ENCODE measurements around the gene ANKRD13B.
A peak's percentile ranks its signal among the peaks of the same experiment; 100 is the strongest.

ANKRD13B gene

DNA sequence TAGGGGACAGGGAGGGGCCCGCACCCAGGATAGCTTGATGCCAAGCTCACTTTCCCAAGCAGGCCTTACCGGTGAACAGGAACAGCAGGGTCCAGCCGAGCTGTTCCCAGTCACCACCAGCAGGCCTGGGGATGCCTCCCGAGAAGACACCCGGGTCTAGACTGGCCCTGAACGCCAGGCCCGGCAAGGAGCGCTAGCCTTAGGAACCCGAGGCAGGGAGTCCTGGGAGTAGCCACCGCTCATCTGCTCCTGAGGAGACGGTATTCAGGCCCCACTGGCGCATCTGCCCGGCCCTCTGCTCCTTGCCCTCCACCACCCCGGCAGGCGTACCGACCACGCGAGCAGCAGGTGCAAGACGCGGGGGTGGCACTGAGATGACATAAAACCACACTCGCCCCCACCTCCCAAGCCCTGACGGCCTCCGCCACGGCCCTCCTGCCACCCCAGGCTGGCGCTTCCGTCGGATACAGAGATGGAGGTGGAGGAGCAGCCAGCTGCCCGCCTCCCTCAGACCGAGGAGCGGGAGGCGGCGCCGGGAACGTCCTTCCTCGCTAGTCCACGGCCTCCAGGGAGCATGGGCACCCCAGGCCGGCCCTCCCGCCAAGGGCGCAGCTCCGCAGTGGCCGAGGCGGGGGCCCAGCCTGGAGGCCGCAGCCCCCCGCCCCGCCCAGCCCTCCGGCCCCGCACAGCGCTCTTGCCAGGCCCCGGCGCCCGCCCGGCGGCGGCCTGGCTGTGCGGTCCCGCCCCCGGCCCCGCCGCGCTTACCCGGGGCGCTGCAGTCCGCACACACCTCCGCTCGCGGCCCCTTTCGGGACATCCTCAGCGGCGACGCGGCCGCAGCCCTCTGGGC is 4.1 kb upstream of the ANKRD13B start (continued):
- TF ChIP-seq, protein P1, sequence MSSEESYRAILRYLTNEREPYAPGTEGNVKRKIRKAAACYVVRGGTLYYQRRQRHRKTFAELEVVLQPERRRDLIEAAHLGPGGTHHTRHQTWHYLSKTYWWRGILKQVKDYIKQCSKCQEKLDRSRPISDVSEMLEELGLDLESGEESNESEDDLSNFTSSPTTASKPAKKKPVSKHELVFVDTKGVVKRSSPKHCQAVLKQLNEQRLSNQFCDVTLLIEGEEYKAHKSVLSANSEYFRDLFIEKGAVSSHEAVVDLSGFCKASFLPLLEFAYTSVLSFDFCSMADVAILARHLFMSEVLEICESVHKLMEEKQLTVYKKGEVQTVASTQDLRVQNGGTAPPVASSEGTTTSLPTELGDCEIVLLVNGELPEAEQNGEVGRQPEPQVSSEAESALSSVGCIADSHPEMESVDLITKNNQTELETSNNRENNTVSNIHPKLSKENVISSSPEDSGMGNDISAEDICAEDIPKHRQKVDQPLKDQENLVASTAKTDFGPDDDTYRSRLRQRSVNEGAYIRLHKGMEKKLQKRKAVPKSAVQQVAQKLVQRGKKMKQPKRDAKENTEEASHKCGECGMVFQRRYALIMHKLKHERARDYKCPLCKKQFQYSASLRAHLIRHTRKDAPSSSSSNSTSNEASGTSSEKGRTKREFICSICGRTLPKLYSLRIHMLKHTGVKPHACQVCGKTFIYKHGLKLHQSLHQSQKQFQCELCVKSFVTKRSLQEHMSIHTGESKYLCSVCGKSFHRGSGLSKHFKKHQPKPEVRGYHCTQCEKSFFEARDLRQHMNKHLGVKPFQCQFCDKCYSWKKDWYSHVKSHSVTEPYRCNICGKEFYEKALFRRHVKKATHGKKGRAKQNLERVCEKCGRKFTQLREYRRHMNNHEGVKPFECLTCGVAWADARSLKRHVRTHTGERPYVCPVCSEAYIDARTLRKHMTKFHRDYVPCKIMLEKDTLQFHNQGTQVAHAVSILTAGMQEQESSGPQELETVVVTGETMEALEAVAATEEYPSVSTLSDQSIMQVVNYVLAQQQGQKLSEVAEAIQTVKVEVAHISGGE (tag by site-specific recombination; conservative IDR thresholded peaks at IDR 0.05; ENCODE audit: low read depth): peak; percentile 32; the same call in 1 of the 2 replicates
- peak; percentile 19; the same call in 1 of the 2 replicates for TF ChIP-seq CTCF (tag by site-specific recombination; IDR thresholded peaks at IDR 0.05)
- no peak for TF ChIP-seq ZNF658 (tag by site-specific recombination; IDR thresholded peaks at IDR 0.05)
- no peak for TF ChIP-seq SCRT2 (tag by site-specific recombination; IDR thresholded peaks at IDR 0.05)
- no peak for TF ChIP-seq PRDM4 (tag by site-specific recombination; IDR thresholded peaks at IDR 0.05)
- no peak for TF ChIP-seq ZSCAN18 (tag by site-specific recombination; IDR thresholded peaks at IDR 0.05)
- TF ChIP-seq, protein P2, sequence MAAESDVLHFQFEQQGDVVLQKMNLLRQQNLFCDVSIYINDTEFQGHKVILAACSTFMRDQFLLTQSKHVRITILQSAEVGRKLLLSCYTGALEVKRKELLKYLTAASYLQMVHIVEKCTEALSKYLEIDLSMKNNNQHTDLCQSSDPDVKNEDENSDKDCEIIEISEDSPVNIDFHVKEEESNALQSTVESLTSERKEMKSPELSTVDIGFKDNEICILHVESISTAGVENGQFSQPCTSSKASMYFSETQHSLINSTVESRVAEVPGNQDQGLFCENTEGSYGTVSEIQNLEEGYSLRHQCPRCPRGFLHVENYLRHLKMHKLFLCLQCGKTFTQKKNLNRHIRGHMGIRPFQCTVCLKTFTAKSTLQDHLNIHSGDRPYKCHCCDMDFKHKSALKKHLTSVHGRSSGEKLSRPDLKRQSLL (tag by site-specific recombination; IDR thresholded peaks at IDR 0.05): no peak
- TF ChIP-seq ZNF624 (tag by site-specific recombination; IDR thresholded peaks at IDR 0.05): no peak
- no peak for TF ChIP-seq IKZF3 (tag by site-specific recombination; IDR thresholded peaks at IDR 0.05)
- TF ChIP-seq ZNF555 (tag by site-specific recombination; conservative IDR thresholded peaks at IDR 0.05): no peak
- TF ChIP-seq ZFP37 (tag by site-specific recombination; IDR thresholded peaks at IDR 0.05): no peak
- TF ChIP-seq ZNF138 (tag by site-specific recombination; IDR thresholded peaks at IDR 0.05; ENCODE audit: borderline replicate concordance): no peak
- TF ChIP-seq ZNF423 (tag by site-specific recombination; IDR thresholded peaks at IDR 0.05): no peak
- TF ChIP-seq ZNF174 (tag by site-specific recombination; IDR thresholded peaks at IDR 0.05): no peak
- TF ChIP-seq ZNF350 (tag by site-specific recombination; IDR thresholded peaks at IDR 0.05): no peak
- TF ChIP-seq ZNF426 (tag by site-specific recombination; IDR thresholded peaks at IDR 0.05): no peak
- TF ChIP-seq ZNF266 (tag by site-specific recombination; IDR thresholded peaks at IDR 0.05; ENCODE audit: low read depth): no peak
- TF ChIP-seq, protein P3, sequence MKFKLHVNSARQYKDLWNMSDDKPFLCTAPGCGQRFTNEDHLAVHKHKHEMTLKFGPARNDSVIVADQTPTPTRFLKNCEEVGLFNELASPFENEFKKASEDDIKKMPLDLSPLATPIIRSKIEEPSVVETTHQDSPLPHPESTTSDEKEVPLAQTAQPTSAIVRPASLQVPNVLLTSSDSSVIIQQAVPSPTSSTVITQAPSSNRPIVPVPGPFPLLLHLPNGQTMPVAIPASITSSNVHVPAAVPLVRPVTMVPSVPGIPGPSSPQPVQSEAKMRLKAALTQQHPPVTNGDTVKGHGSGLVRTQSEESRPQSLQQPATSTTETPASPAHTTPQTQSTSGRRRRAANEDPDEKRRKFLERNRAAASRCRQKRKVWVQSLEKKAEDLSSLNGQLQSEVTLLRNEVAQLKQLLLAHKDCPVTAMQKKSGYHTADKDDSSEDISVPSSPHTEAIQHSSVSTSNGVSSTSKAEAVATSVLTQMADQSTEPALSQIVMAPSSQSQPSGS (tag by site-specific recombination; IDR thresholded peaks at IDR 0.05; ENCODE audit: low read depth): no peak
- TF ChIP-seq ZNF521 (tag by site-specific recombination; IDR thresholded peaks at IDR 0.05): no peak
- TF ChIP-seq ZNF366 (tag by site-specific recombination; conservative IDR thresholded peaks at IDR 0.05): no peak
- TF ChIP-seq, protein P4, sequence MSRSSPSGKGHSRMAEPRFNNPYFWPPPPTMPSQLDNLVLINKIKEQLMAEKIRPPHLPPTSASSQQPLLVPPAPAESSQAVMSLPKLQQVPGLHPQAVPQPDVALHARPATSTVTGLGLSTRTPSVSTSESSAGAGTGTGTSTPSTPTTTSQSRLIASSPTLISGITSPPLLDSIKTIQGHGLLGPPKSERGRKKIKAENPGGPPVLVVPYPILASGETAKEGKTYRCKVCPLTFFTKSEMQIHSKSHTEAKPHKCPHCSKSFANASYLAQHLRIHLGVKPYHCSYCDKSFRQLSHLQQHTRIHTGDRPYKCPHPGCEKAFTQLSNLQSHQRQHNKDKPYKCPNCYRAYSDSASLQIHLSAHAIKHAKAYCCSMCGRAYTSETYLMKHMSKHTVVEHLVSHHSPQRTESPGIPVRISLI (tag by site-specific recombination; IDR thresholded peaks at IDR 0.05): no peak
- no peak for TF ChIP-seq HOXD13 (CRISPR knock-in tag; IDR thresholded peaks at IDR 0.05; ENCODE audit: borderline replicate concordance)
- TF ChIP-seq ZNF585B (tag by site-specific recombination; IDR thresholded peaks at IDR 0.05): no peak
- no peak for TF ChIP-seq ZNF654 (tag by site-specific recombination; IDR thresholded peaks at IDR 0.05; ENCODE audit: low read depth)
- TF ChIP-seq ZNF510 (tag by site-specific recombination; IDR thresholded peaks at IDR 0.05; ENCODE audit: insufficient replicate concordance): no peak
- no peak for TF ChIP-seq ZNF132 (tag by site-specific recombination; IDR thresholded peaks at IDR 0.05; ENCODE audit: borderline replicate concordance)
